ENCODE results near the gene SLC19A2.

SLC19A2 gene

GRCh38 chr1:169517558-169518186, 31.9 kb upstream of the SLC19A2 start:
- no peak for TF ChIP-seq CTCF (IDR thresholded peaks at IDR 0.05; ENCODE audit: borderline replicate concordance, insufficient read depth, low read depth, low read length)
- H3K4me3 ChIP-seq (ENCODE audit: low read depth, low read length), result no peak overlapping the region

DNA sequence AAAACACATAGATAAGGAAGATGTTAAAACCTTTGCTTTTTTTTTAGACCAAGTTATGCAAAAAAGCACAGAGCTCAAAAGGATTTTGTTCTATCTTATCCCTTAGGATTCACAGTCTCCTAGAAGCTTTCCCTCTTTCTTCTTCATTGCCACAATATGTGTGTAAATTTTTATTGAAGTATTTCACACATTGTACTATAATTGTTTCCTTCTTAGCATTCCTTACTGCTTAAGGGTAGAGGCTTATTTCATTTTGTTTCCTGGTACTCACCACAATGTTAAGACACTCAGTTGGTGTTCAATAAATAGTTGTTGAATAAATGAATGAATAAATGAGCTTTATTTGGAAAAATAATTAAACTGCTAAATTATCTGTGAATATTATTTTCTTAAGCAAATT, 29.9 kb upstream of the SLC19A2 start:
- TF ChIP-seq CTCF (IDR thresholded peaks at IDR 0.05; ENCODE audit: borderline replicate concordance, insufficient read depth, low read depth, low read length), result no peak

DNA sequence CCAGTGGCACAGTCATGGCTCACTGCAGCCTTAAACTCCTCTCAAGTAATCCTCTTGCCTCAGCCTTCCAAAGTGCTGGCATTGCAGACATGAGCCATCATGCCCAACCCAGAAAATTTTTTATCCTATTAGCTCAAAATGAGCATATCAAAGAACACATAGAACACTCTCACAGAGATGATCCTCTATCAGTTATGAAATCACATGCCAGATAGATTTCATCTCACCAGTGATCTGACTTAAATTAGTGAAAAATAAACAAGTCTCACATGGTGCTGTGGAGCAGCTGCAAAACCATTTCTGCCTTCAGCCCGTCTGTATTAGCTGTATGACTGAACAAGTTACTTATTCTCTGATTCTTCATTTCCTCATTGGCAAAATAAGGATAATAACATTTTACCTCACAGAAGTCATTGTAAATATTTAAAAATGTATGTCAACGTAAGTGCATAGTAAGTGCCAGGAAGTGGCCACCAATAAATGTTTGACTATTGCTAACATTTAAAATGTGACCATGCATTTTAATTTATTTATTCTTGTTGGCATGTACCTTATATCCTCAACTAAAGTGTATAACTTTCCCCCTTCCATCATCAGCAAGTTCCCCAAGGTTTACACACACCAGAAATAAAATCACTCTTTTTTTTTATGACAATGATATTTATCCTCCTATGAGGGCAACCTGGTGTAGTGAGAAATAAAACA, 29.0 kb upstream of the SLC19A2 start:
- no peak overlapping the region for H3K4me3 ChIP-seq (ENCODE audit: low read depth, low read length)
- TF ChIP-seq CTCF (IDR thresholded peaks at IDR 0.05; ENCODE audit: borderline replicate concordance, insufficient read depth, low read depth, low read length), result no peak

More for the DNA sequence above, 29.9 kb upstream of the SLC19A2 start:
- H3K4me3 ChIP-seq (ENCODE audit: low read depth, low read length), result no peak overlapping the region

- no peak overlapping the region for H3K4me3 ChIP-seq (ENCODE audit: low read depth, low read length)
- no peak for TF ChIP-seq CTCF (IDR thresholded peaks at IDR 0.05; ENCODE audit: borderline replicate concordance, insufficient read depth, low read depth, low read length)
Observed at GRCh38 chr1:169513208-169513607, 27.5 kb upstream of the SLC19A2 start.

DNA sequence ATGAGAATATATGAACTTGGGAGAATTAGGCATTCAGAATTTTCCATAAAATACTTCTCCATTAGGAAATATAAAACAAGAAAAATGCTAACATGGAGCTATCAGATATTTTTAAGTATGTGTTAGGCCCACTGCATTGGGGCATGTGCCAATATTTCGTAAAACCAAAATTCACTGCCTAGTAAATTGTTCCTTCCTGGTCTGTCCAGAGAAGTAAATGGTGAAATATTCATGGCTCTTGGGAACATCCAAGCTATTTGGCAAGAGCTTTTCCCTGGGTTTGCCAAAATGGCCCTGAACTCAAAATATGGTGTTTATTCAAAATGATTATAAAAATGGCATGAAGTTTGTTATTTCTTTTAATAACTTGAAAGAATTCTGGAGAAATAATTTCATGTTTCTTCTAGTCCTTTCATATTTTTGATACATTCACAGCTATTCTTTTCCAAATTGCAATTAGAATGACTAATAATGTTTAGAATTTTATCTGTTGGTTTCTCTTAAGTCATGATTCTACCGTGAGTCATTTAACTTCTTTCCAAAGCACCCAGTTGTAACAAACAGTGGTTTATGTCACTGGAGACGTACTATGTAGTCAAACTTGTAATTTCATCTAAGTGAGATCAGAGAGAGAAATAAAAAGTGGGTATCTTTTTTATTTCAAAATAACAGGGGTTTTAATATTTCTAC, 25.7 kb upstream of the SLC19A2 start:
- no peak for TF ChIP-seq CTCF (IDR thresholded peaks at IDR 0.05; ENCODE audit: borderline replicate concordance, insufficient read depth, low read depth, low read length)
- H3K4me3 ChIP-seq (ENCODE audit: low read depth, low read length), result no peak overlapping the region

DNA sequence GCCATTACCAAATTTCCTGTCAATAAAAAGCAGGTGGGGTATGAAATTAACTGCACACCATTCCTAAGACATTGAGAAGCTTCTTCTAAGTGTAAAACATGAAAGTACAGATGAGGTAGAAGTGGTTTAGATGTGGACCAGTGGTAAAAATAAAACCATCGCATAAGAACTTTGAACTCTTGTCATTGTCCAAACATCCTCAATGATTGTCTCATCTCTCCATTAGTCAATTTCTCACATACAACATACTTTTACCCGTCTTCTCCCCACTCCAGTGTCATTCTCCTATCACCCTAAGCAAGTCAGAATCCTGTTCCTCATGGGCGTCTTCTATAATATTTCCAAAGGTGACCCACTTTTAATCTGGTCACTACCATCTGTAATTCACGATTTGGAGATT, 24.3 kb upstream of the SLC19A2 start:
- no peak overlapping the region for H3K4me3 ChIP-seq (ENCODE audit: low read depth, low read length)
- TF ChIP-seq CTCF (IDR thresholded peaks at IDR 0.05; ENCODE audit: borderline replicate concordance, insufficient read depth, low read depth, low read length), result no peak
